K562 (cell line): ENCODE results near the gene CPSF6. TPM values are rescaled to one million over a fixed set of nuclear protein-coding genes. Genes with fewer than 3 reads are reported as not detected.

ENCODE experiments used
- ARID1B ChIP-seq: fragments of 450-650 bp; IDR thresholded peaks from 2 replicates; pipeline ENCODE4 v1.6.1; 2016; ENCODE audit warnings: antibody characterized with exemption, mild to moderate bottlenecking, inconsistent platforms
- ATF4 ChIP-seq: fragments of 450-650 bp; formaldehyde crosslinking; IDR thresholded peaks from 2 replicates; pipeline ENCODE4 v1.4.0; 2022; ENCODE audit warnings: mild to moderate bottlenecking, moderate library complexity
- CBFA2T3 ChIP-seq: fragments of 450-650 bp; IDR thresholded peaks from 2 replicates; pipeline ENCODE4 v1.6.1; 2017
- CHCHD3 ChIP-seq: fragments of 250-450 bp; sonication (Bioruptor Pico); IDR thresholded peaks from 2 replicates; pipeline ENCODE4 v2.1.2; 2022; ENCODE audit warnings: mild to moderate bottlenecking
- DMBX1 ChIP-seq: fragments of 250-450 bp; sonication (Bioruptor Pico); IDR thresholded peaks from 2 replicates; pipeline ENCODE4 v1.8.0; 2022; ENCODE audit warnings: inconsistent platforms, mild to moderate bottlenecking, moderate library complexity, borderline replicate concordance
- E2F8 ChIP-seq: fragments of 450-650 bp; IDR thresholded peaks from 2 replicates; pipeline ENCODE4 v1.7.1; 2018; ENCODE audit warnings: mild to moderate bottlenecking, low read depth; ENCODE audit not compliant: partially characterized antibody
- MAFF ChIP-seq: IDR thresholded peaks from 2 replicates; pipeline ENCODE4 v1.6.1; 2012; ENCODE audit warnings: low read length, improper control_type of control experiment
- MAFK ChIP-seq: IDR thresholded peaks from 2 replicates; pipeline ENCODE4 v1.6.1; 2011; ENCODE audit warnings: low read length, improper control_type of control experiment
- PATZ1 ChIP-seq: fragments of 250-450 bp; sonication (Bioruptor Pico); IDR thresholded peaks from 2 replicates; pipeline ENCODE4 v1.5.0; 2020; ENCODE audit warnings: mild to moderate bottlenecking, borderline replicate concordance
- PKNOX1 ChIP-seq: fragments of 450-650 bp; IDR thresholded peaks from 2 replicates; pipeline ENCODE4 v1.6.1; 2016
- PTRF ChIP-seq: fragments of 450-650 bp; IDR thresholded peaks from 2 replicates; pipeline ENCODE4 v1.6.1; 2016; ENCODE audit warnings: mild to moderate bottlenecking, missing genetic modification characterization, missing compliant biosample characterization
- STAT6 ChIP-seq: sonication (generic); formaldehyde crosslinking; IDR thresholded peaks from 2 replicates; pipeline ENCODE4 v1.8.1; 2023; ENCODE audit warnings: mild to moderate bottlenecking, missing genetic modification reagents
- TBL1XR1 ChIP-seq, 2 experiments: IDR thresholded peaks; 2 replicates each; pipeline ENCODE4 v1.6.1; 2012; ENCODE audit warnings: improper control_type of control experiment in 2 of 2, low read length in 2 of 2, mild to moderate bottlenecking in 1 of 2
- ZBTB34 ChIP-seq: fragments of 250-450 bp; sonication (Bioruptor Pico); IDR thresholded peaks from 2 replicates; pipeline ENCODE4 v1.8.0; 2021; ENCODE audit warnings: mild to moderate bottlenecking, moderate library complexity
- ZNF274 ChIP-seq: IDR thresholded peaks from 2 replicates; pipeline ENCODE4 v1.6.1; 2011; ENCODE audit warnings: low read depth, mild to moderate bottlenecking, low read length, moderate library complexity, borderline replicate concordance
- ZNF311 ChIP-seq: fragments of 250-450 bp; sonication (Bioruptor Pico); IDR thresholded peaks from 2 replicates; pipeline ENCODE4 v1.4.0; 2020; ENCODE audit warnings: mild to moderate bottlenecking, moderate library complexity
- ZNF445 ChIP-seq: fragments of 250-450 bp; sonication (Bioruptor Pico); IDR thresholded peaks from 2 replicates; pipeline ENCODE4 v1.4.0; 2020; ENCODE audit warnings: low read depth, mild to moderate bottlenecking, moderate library complexity
- polyA plus RNA-seq, 8 experiments: library from polyadenylated mRNA; depleted of rRNA in 4 of 8; stranded (reverse) in 5 of 8; unstranded in 3 of 8; fragments of >200 nt; fragmentation: Nextera tagmentation in 2 of 8; fragmentation: Illumina TruSeq in 1 of 8; extraction: Ambion mirVana in 2 of 8; extraction: Trizol in 1 of 8; gene quantifications; 2 replicates each; pipeline versions ENCODE4 v1.2.1 to v1.2.3, GENCODE V29; 2011 to 2014; ENCODE audit warnings: inconsistent platforms in 1 of 8, missing spikeins in 1 of 8
- total RNA-seq, 7 experiments: library from RNA; depleted of rRNA in 6 of 7; stranded (reverse); fragments of >200 nt in 6 of 7; fragmentation: Illumina TruSeq in 2 of 7; extraction: Trizol in 2 of 7; gene quantifications; 2 replicates each; pipeline versions ENCODE4 v1.2.1 to v1.2.3, GENCODE V29; 2011 to 2021; ENCODE audit warnings: low replicate concordance in 1 of 7

The CPSF6 gene
- total and polyA plus RNA-seq, 9 of the 15 experiments (the other 6 are each of a cell fraction or from before 2014, with no cell fraction given), result 34.3 to 129 (median 77.8) TPM

GRCh38 chr12:69241438-69242092 lies 2.2 kb downstream of the CPSF6 start (continued):
- TF ChIP-seq PATZ1 (CRISPR knock-in tag), result no peak
- TF ChIP-seq ATF4 (CRISPR knock-in tag), result no peak
- TF ChIP-seq ZBTB34 (CRISPR knock-in tag), result no peak
- no peak for TF ChIP-seq DMBX1
- TF ChIP-seq TBL1XR1 (IDR thresholded peaks at IDR 0.05; ENCODE audit: low read length in 2 of 2), result no peak
- TF ChIP-seq CBFA2T3, result 0 out of 2 replicates have a peak, but pooled peaks have one; percentile 5
- peak; percentile 28; the same call in 1 of the 2 replicates for TF ChIP-seq MAFK
- no peak for TF ChIP-seq STAT6
- TF ChIP-seq ZNF311 (CRISPR knock-in tag), result no peak
- TF ChIP-seq PTRF (tag), result no peak
- peak; percentile 42; the same call in 1 of the 2 replicates for TF ChIP-seq PKNOX1
- TF ChIP-seq E2F8, result no peak
- no peak for TF ChIP-seq CHCHD3 (CRISPR knock-in tag)
- TF ChIP-seq ZNF445 (CRISPR knock-in tag), result no peak
- no peak for TF ChIP-seq ARID1B
- no peak for TF ChIP-seq ZNF274
- TF ChIP-seq MAFF, result peak; percentile 29; the same call in 1 of the 2 replicates
